OCI-LY1 (cell line): ENCODE data around the gene FANCB.

Source experiments
- CTCF ChIP-seq: fragments of 200-600 bp; sonication (generic), shearing (Covaris generic); IDR thresholded peaks from 2 replicates; pipeline ENCODE4 v1.5.1; 2017; ENCODE audit warnings: mild to moderate bottlenecking, antibody characterized with exemption, low read length, moderate library complexity, mixed read lengths
- EZH2 ChIP-seq: fragments of 200-600 bp; sonication (generic), shearing (Covaris generic); IDR thresholded peaks from 2 replicates; pipeline ENCODE4 v1.8.0; 2017; ENCODE audit warnings: borderline replicate concordance, mixed run types, mild to moderate bottlenecking, antibody characterized with exemption, low read length, moderate library complexity, mixed read lengths

- TF ChIP-seq CTCF (no peak), EZH2 (no peak)
These were observed 23.4 kb upstream of the FANCB start for GRCh38 chrX:14896273-14896672.
